HUES6 (cell line): ENCODE data around the gene CCDC69.

Experiments
- H3K27ac ChIP-seq: 2 replicates; pipeline ENCODE4 v1.7.0; 2013; ENCODE audit warnings: low read depth, mild to moderate bottlenecking, low read length, inconsistent platforms
- H3K27me3 ChIP-seq: 2 replicates; pipeline ENCODE4 v1.6.1; 2013; ENCODE audit warnings: low read length; ENCODE audit not compliant: control insufficient read depth, insufficient read depth
- H3K36me3 ChIP-seq: 2 replicates; pipeline ENCODE4 v1.6.1; 2013; ENCODE audit warnings: low read length; ENCODE audit not compliant: control insufficient read depth, insufficient read depth
- H3K4me1 ChIP-seq: 2 replicates; pipeline ENCODE4 v1.6.1; 2013; ENCODE audit warnings: low read length; ENCODE audit not compliant: control insufficient read depth, insufficient read depth
- H3K4me3 ChIP-seq: 2 replicates; pipeline ENCODE4 v1.5.1; 2013; ENCODE audit warnings: low read depth, low read length
- H3K9ac ChIP-seq: one replicate; pipeline ENCODE4 v1.6.1; 2013; ENCODE audit warnings: mild to moderate bottlenecking, low read length
- H3K9me3 ChIP-seq: 2 replicates; pipeline ENCODE4 v1.6.1; 2013; ENCODE audit warnings: low read depth, low read length; ENCODE audit not compliant: control insufficient read depth, insufficient read depth

The CCDC69 gene

GRCh38 chr5:151151793-151152192 lies 72.1 kb downstream of the CCDC69 start:
- Histone ChIP-seq H3K4me3 (no peak overlapping the region), H3K4me1 (peaks cover 47% of the 10 kb centered on the region), H3K27me3 (no peaks in the 10 kb centered on the region), H3K9me3 (no peaks in the 10 kb centered on the region), H3K36me3 (peaks cover 15% of the 10 kb centered on the region; the same call in 1 of the 2 replicates), H3K9ac (no peak overlapping the region), H3K27ac (no peak overlapping the region)

DNA sequence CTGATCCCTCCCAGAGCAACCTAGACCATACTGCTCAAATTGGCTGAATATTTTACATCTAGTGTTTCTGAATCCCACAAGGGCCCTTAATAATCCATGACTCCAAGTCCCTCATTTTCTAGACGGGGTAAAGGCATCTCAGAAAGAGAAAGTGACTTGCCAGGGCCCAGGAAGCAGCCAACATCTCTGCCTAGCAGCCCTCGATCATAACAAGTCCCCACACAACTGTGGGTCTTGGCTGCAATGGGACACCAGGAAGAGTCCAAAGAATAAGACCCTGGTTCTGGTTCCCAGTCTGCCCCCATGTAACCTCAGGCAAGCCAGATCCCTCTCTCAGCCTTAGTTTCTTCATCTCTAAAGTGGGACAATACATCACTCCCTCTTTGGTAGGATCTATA lies 72.6 kb downstream of the CCDC69 start:
- Histone ChIP-seq H3K4me3 (no peak overlapping the region), H3K27ac (no peak overlapping the region), H3K4me1 (peaks cover 42% of the 10 kb centered on the region)

GRCh38 chr5:151150471-151151262 lies 73.2 kb downstream of the CCDC69 start:
- Histone ChIP-seq H3K9ac (no peak overlapping the region), H3K27ac (no peak overlapping the region), H3K36me3 (peaks cover 27% of the 10 kb centered on the region; the same call in 1 of the 2 replicates), H3K4me1 (peaks cover 36% of the 10 kb centered on the region; the same call in 1 of the 2 replicates), H3K9me3 (no peaks in the 10 kb centered on the region), H3K27me3 (no peaks in the 10 kb centered on the region), H3K4me3 (no peak overlapping the region)

More for the DNA sequence above, 72.6 kb downstream of the CCDC69 start:
- H3K9ac ChIP-seq, result no peak overlapping the region
- H3K36me3 ChIP-seq, result peaks cover 21% of the 10 kb centered on the region; the same call in 1 of the 2 replicates
- H3K9me3 ChIP-seq, result no peaks in the 10 kb centered on the region
- no peaks in the 10 kb centered on the region for H3K27me3 ChIP-seq

- Histone ChIP-seq H3K36me3 (peaks cover 37% of the 10 kb centered on the region; the same call in 1 of the 2 replicates), H3K4me1 (peaks cover 30% of the 10 kb centered on the region; the same call in 1 of the 2 replicates), H3K27ac (no peak overlapping the region), H3K4me3 (no peak overlapping the region), H3K9ac (no peak overlapping the region), H3K9me3 (no peaks in the 10 kb centered on the region), H3K27me3 (no peaks in the 10 kb centered on the region)
These were observed 75.3 kb downstream of the CCDC69 start for GRCh38 chr5:151148583-151148982.

DNA sequence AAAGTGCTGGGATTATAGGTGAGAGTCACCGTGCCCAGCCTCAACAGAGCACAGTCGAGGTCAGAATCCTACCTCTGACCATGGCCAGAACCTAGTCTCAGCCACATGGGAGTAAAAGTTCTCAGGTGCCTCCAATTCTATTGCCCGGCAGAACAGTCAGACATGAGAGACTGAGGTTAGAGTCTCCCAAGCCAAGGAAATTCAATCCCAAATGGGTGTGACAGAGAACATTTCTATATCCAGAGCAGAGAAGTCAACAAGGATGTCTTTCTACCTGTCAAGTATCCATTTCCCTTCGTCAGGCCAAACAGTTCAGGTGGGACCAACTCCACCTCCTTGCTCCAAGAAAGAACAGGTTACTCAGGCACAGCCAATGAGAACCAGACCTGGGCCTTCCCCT lies 76.9 kb downstream of the CCDC69 start:
- Histone ChIP-seq H3K4me3 (no peak overlapping the region), H3K27me3 (no peaks in the 10 kb centered on the region), H3K9me3 (no peaks in the 10 kb centered on the region), H3K9ac (no peak overlapping the region), H3K36me3 (peaks cover 39% of the 10 kb centered on the region; the same call in 1 of the 2 replicates), H3K4me1 (peaks cover 26% of the 10 kb centered on the region), H3K27ac (no peak overlapping the region)

DNA sequence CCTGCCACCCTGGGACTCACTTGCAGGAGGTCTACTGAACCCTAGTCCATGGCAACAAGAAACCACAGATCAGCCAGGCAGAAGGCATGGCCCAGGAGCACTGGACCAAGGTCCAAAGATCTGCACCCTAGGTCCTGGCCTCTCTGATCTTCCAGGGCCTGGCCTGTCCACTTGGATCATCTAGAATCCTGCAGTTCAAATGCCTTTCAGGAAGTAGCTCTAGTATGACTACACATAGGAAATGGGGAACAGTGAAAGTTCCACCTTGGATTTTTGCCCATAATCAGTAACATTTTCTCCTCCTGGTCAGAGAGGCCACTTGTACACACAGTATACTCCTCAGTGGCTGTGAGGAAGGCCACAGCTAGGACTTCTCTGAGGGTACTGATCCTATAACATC lies 77.8 kb downstream of the CCDC69 start:
- Histone ChIP-seq H3K9ac (no peak overlapping the region), H3K4me3 (no peak overlapping the region), H3K27ac (no peak overlapping the region), H3K4me1 (peaks cover 26% of the 10 kb centered on the region), H3K36me3 (peaks cover 39% of the 10 kb centered on the region; the same call in 1 of the 2 replicates), H3K9me3 (no peaks in the 10 kb centered on the region), H3K27me3 (no peaks in the 10 kb centered on the region)

GRCh38 chr5:151144922-151145321 lies 79.0 kb downstream of the CCDC69 start:
- Histone ChIP-seq H3K27me3 (no peaks in the 10 kb centered on the region), H3K9ac (no peak overlapping the region), H3K36me3 (peaks cover 43% of the 10 kb centered on the region; the same call in 1 of the 2 replicates), H3K9me3 (no peaks in the 10 kb centered on the region), H3K4me1 (peaks cover 15% of the 10 kb centered on the region), H3K4me3 (no peak overlapping the region), H3K27ac (no peak overlapping the region)

- H3K4me1 ChIP-seq, result peaks cover 15% of the 10 kb centered on the region
- no peak overlapping the region for H3K27ac ChIP-seq
- H3K27me3 ChIP-seq, result no peaks in the 10 kb centered on the region
- no peak overlapping the region for H3K9ac ChIP-seq
- peaks cover 48% of the 10 kb centered on the region for H3K36me3 ChIP-seq
- no peak overlapping the region for H3K4me3 ChIP-seq
- no peaks in the 10 kb centered on the region for H3K9me3 ChIP-seq
These were observed 79.6 kb downstream of the CCDC69 start for GRCh38 chr5:151144275-151144674.

- H3K9me3 ChIP-seq, result no peaks in the 10 kb centered on the region
- no peak overlapping the region for H3K9ac ChIP-seq
- peaks cover 15% of the 10 kb centered on the region for H3K4me1 ChIP-seq
- no peaks in the 10 kb centered on the region for H3K27me3 ChIP-seq
- no peak overlapping the region for H3K4me3 ChIP-seq
- peaks cover 54% of the 10 kb centered on the region for H3K36me3 ChIP-seq
- no peak overlapping the region for H3K27ac ChIP-seq
These were observed 80.2 kb downstream of the CCDC69 start for GRCh38 chr5:151143645-151144044.

- no peaks in the 10 kb centered on the region for H3K9me3 ChIP-seq
- H3K36me3 ChIP-seq, result peaks cover 59% of the 10 kb centered on the region
- H3K9ac ChIP-seq, result no peak overlapping the region
- peaks cover 15% of the 10 kb centered on the region for H3K4me1 ChIP-seq
- no peaks in the 10 kb centered on the region for H3K27me3 ChIP-seq
- no peak overlapping the region for H3K4me3 ChIP-seq
- no peak overlapping the region for H3K27ac ChIP-seq
These were observed 81.0 kb downstream of the CCDC69 start for GRCh38 chr5:151142933-151143332.

- H3K27ac ChIP-seq, result no peak overlapping the region
- no peaks in the 10 kb centered on the region for H3K9me3 ChIP-seq
- no peaks in the 10 kb centered on the region for H3K27me3 ChIP-seq
- no peak overlapping the region for H3K9ac ChIP-seq
- H3K4me3 ChIP-seq, result no peak overlapping the region
- peaks cover 15% of the 10 kb centered on the region for H3K4me1 ChIP-seq
- peaks cover 59% of the 10 kb centered on the region for H3K36me3 ChIP-seq
These were observed 82.4 kb downstream of the CCDC69 start for GRCh38 chr5:151141535-151141934.
